GM18526 (cell line): ENCODE data around the gene NRP1.

Source experiments
- POLR2A ChIP-seq: IDR thresholded peaks from 3 replicates; pipeline ENCODE4 v1.6.1; 2011; ENCODE audit not compliant: insufficient read length; ENCODE audit errors: extremely low read depth

Gene NRP1

DNA sequence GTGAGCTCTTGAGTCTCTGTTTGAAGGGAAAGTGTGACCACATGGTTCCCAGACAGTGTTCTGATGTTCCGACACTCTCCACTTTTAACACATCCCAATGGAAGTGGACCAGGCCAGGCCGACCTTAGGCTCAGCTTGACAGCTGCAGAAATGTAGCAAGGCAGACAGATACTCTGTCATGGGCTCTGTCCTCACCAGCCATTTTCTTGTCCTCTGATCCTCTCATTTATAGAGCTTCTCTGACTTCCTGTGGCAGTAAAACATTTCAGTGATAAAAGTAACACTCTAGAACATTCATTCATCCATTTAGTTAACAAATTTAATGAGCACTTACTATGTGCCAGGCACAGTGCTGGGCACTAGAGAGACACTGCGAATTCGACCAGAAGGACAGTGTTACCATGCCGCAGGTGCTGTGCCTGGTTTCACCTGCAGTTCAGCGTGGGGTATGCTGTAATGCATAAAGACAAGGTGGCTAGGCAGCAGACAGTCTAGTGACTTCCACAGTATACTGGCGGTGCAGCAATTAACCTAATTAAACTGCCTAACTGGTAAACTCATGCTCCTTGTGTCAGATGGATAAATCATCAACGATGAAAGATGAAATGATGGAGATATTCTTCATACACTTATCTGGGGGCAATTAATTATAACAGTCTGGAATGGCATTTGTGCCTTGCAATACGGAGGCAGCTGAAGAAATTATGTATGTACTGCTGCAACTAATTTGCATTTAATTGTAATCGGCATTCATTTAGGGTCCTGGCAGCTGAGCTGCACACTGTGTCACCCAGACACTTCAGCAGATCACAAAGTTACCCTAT, 188.1 kb downstream of the NRP1 start:
- no peak for TF ChIP-seq POLR2A

DNA sequence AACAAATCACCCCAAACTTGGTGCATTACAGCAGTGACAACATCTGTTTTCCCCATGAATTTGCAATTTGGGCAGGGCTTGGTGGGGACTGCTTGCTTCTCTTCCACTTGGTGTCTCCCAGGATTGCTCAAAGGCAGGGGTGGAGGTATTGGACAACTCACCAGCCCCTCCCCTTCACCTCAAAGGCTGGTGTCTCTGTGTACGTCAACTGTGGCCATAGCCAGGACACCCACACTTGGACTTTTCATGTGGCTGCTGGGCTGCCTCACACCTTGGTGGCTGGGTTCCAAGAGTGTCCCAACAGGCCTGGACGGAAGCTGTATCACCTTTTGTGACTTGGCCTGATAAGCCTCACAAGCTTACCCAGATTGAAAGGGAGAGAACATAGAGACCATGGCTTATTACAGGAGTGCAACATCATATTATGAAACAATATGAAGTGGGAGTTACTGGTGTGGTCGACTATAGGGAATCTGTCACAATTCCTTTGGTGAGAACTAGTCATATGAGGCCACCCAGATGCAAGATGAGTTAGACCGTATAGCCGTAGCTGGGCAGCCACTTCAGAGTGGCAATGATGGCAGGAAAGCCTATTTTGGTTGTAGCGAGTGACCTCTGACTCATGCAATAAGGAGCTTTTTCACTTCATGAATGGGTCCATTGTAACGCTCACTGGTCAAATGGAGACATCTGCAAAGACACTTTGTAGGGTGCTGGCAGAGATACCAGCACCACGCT, 188.8 kb downstream of the NRP1 start:
- no peak for TF ChIP-seq POLR2A

DNA sequence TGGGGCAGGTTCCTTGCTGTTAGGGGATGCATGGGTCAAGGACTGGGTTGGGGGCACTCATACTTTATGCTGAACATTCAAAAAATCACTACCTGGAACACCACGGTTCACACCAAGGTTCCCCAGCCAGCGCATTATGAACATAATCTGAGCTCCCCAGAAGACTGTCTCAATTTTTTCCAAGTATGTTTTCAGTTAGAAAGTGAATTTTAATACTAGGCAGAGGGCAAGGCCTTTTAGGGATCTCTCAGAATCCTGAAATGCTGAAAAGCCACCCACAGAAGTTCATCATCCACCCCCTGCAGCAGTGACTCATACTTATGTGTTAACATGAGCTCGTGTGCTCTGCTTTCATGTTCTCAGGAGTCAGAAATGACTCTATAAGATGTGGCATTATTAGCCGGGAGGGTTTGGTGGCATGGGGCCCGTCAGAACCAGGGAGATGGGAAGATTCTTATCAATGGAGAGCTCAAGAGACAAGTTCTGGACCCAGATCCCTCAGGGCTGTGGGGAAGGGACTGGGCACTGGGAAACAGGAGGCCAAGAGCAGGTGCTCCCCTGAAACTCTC, 191.2 kb downstream of the NRP1 start:
- no peak for TF ChIP-seq POLR2A

DNA sequence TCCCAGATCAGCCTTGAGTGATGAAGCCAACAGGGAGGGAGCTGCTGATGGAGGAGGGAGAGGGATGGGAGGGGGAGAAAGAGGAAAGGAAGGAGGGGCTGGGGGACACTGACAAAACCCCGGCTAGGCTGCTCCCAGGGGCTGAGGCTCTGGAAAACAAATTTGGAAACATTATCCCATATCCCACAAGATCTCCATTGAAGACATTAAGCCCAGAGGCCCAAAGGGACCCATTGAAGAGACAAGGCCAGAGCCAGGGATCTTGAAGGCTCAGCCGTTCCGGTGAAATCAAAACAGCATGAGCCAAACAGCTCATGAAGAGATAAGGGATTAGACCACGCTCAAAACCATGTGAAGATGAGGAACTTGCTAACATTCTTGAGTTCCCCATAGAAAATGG, 192.2 kb downstream of the NRP1 start:
- no peak for TF ChIP-seq POLR2A

DNA sequence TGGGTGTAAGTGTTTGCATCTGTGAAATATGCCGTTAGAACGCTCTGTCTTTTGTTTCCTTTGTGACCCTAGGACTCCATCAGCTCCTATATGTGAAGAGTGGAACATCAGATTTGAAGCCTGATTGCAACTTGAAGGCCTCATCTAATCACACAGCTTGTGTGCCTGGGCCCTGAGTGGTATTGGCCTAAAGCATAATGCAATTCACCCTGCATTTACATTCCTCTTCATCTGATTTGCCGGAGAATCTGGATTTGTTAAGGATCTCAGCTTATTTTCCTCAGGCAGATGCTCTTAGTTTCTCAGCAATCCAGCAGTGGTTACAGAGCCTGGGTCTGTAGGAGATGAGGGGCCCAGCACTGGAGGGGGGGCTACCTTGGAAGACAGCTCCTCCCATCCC, 193.2 kb downstream of the NRP1 start:
- TF ChIP-seq POLR2A = no peak

DNA sequence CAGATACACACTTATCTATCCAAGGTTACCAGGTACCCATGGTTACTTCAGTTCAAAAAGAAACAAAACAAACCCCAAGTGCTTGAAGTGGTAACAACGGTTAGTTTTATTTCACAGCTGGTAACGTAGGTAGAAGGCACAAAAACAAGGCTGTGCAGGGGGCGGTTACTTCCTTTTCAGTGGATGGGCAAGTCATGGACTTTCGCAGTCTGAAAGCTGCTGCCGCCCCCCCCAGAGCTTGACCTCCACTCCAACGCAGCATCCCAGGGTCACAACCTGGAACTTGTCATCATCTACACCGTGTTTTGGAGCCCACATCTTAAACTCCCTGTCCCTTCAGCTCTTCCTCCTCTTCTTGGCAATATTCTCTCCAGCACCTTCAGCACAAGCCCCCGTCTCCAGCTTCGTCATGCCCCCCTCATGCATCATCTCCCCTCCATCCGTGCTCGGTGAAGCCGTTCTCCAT, 195.3 kb downstream of the NRP1 start:
- no peak for TF ChIP-seq POLR2A

DNA sequence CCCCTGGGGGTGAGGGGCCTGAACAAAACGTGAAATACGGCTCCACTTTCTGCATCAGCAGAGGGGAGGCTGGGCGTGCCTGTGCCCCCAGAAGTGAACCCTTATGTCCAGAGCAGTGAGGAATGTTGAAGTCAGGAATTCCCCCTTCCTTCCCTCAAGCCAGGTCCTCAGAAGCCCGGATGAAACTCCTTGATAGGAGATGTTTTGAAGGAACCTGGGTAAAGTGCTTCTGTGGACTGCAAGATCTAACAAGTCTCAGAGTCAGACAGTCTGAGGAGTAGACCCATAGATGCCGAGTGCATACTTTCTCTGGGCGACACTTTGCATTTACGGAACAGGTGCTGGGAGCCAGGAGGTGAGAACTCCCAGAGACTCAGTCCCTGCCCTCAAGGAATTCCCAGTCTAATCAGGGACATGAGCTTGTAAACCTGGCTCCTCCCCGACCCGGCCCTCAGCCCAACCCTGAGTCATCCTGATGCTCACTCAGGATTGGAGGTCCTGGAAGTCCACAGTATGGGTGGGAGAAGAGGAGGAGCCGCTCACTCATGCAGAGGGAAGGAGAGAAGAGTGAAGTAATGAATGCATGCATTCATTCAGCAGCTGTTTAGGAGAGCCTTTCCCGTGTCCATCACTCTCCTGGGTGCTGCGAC, 197.0 kb downstream of the NRP1 start:
- TF ChIP-seq POLR2A = no peak

DNA sequence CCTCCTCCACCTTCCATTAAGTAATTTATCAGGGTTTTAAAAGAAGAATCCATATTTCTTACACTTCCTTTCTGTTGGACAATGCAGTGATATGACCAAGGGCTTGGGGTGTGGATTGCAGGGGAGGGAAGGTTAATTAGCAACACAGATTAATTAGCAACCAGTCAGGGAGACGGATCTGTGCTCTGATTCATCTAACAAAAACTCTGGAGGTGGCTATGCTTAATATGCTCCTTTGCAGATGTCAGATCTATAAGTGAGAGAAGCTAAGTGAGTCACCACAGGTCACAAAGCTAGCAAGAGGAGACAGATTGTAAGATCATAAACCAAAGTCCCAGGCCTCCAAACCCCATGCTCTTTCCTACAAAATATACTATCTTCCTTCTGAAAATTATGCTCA, 197.7 kb downstream of the NRP1 start:
- TF ChIP-seq POLR2A = no peak

DNA sequence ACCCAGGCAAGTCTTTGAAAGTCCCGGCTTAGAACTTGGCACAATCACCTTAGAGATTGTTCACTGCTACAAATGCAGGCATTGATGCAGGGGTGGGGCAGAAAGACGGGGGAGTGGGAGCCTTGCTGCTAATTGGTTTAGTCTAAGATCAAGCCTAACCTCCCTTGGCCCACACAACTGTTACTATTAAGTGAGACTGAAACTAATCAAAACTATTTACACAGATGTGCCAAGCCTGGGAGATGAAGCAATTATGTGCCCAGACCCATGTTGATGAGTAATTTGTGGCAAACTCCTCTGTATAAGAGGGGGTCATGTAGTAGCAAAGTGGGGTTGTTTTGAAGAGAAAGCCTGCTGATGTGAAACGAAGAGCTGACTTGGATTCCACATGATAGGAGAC, 198.2 kb downstream of the NRP1 start:
- no peak for TF ChIP-seq POLR2A

DNA sequence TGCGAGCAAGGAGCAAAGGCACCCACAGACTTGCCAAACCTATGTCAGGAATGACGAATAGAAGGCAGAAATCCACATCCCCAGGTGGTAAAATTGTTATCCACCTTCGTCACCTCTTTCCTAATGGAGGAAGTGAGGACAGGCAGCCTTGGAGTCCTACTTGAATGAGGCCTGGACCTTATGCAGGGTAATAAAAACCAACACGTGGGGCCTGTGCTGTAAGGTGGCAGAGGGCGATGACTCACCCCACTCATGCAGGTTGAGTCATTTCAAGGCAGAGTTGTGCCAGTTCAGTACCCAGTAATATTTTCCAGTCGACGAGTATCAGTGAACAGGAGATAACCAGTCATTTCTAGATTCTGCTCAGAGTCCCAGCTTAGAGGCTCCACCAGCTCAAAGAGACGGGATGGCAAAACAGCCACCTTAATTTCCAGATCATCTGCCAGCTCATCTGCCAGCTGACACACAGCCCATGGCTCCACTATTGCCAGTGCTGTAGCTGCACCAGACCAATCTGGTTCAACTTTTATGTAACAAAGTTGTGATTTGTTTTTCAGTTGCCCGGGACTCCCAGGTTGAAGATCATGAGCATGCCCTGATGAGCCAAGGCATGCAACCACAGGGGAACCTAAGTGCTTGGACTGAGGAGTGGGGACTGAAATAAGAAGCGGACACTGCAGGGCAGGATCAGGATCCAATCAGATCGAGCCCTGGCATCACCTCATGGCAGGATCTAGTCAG, 200.3 kb downstream of the NRP1 start:
- TF ChIP-seq POLR2A = no peak

DNA sequence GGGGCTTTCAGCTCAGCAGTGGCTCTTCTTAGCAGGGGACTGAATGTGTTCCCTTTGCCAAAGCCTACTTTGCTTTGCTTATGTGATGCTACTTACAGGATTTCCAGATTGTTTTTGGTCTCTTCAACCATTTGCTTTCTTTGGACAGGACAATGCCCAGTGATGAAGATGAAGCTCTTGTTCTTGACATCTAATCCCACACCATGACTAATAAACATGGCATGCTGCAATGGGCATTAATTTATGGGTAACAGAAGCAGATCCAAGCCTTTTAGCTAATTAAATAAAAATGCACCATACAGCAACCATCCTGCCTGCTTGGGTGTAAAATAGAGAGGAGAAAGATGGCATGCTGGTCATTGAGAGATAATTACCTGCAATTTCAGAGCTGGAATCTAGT, 200.9 kb downstream of the NRP1 start:
- no peak for TF ChIP-seq POLR2A

DNA sequence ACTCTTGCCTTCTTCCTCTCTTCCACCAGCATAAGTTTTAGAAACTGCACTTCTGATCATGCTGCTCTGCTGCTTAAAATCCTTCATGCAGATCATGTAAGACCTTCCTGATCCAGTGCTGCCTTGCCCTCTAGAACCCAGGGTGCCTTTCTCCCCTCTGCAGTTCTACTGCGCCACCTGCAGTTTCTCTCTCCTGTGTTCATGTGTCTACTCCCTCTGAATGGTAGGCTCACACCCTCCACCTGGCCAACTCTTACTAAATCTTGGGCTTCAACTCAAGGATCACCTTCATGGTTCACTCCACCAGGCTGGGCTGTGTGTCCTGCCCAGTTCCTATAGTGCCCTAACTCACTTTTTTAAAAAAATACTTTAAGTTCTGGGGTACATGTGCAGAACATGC, 201.8 kb downstream of the NRP1 start:
- TF ChIP-seq POLR2A = no peak

DNA sequence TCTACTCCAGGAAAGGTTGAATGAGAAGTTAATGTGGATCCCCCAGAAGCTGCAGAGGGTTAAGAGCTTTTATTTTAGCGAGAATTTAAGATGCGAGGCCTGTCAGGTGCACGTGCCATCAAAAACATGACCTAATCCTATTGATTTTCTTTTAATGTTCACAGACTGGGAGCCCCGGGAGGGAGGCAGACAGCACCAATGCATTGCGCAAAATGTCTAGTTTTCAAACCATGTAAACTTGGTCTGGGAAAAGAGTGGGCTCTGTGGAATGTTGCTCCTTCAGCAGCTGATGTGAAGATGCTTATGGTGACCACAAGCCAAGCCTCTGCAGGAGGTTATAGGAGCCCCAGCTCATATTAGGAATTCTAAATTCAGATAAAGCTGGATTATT, 204.5 kb downstream of the NRP1 start:
- TF ChIP-seq POLR2A = no peak

DNA sequence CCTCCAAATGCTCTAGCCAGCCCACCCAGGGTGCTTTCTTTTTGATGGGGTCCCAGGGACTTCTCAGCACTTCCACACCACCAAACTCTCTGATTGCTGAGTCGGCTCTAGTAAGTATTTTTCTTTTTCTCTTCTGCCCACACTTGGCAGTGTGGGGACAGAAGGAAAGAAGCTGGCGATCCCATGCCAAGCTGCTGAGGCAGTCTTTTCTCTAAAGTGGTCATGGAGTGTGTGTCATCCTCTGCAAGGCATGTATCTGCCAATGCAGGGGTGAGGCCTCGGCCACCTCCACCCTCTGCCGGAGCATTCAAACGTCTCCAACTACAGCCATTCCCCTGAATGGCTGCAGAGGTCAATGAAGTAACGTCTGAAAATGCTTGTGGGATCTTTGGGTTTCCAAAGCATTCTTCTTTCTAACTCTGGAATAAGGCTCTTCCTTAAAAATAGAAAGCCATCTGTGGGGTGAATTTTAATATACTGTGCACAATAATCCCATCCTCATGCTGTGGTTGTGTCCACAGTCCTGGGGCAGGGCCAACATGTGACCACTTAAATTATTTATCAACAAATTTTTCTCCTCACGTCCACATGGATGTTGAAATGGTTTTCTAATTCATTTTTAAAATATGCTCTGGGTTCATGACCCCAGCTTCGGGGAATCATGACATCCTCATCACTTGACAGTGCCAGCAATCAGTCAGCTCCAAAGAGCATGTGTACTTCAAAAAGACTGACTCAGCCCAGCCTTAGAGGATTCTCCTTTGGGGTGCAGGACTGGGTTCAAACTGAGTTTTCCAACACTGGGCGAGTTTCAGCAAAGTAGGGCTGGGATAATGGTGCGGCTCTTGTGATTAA, 205.1 kb downstream of the NRP1 start:
- no peak for TF ChIP-seq POLR2A
